ENCODE results near the gene MXD1. TPM values are rescaled to one million over a fixed set of nuclear protein-coding genes. Genes with fewer than 3 reads are reported as not detected.
A peak's percentile ranks its signal among the peaks of the same experiment; 100 is the strongest.

The MXD1 gene
- polyA plus RNA-seq, 1 donor (not counting 4 experiments of a cell fraction or from before 2014, with no cell fraction given): 15.9 TPM

DNA sequence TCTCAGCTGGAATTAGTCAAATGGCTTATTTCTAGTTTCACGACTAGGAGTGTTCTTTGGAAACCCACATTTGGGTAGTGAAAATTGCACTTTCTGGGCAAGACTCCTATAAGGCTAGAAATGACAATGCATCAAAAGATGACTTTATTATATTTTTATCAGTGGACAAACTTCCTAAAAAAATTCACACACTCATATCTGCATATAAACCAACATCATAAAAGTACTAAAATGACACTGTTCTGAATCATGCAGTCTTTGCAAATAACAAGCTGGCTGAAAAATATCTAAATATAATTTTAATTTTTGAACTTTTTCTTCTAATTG is 17.6 kb downstream of the MXD1 start:
- FAIRE-seq: no peak
- no peak for TF ChIP-seq EZH2 (IDR thresholded peaks at IDR 0.05; ENCODE audit: low read length)
- TF ChIP-seq, protein P1, sequence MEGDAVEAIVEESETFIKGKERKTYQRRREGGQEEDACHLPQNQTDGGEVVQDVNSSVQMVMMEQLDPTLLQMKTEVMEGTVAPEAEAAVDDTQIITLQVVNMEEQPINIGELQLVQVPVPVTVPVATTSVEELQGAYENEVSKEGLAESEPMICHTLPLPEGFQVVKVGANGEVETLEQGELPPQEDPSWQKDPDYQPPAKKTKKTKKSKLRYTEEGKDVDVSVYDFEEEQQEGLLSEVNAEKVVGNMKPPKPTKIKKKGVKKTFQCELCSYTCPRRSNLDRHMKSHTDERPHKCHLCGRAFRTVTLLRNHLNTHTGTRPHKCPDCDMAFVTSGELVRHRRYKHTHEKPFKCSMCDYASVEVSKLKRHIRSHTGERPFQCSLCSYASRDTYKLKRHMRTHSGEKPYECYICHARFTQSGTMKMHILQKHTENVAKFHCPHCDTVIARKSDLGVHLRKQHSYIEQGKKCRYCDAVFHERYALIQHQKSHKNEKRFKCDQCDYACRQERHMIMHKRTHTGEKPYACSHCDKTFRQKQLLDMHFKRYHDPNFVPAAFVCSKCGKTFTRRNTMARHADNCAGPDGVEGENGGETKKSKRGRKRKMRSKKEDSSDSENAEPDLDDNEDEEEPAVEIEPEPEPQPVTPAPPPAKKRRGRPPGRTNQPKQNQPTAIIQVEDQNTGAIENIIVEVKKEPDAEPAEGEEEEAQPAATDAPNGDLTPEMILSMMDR (optimal IDR thresholded peaks at IDR 0.05 in 1 of 3, IDR thresholded peaks at IDR 0.05 in 1 of 3, conservative IDR thresholded peaks at IDR 0.05 in 1 of 3; ENCODE audit: extremely low read depth in 1 of 3, insufficient read depth in 2 of 3, low read length in 3 of 3): no peak
- Histone ChIP-seq H3K79me2 (ENCODE audit: control insufficient read depth, insufficient read depth, low read length) (no peaks in the 10 kb centered on the region), H3K9me3 (ENCODE audit: control insufficient read depth, low read depth, low read length) (no peaks in the 10 kb centered on the region), H3K4me3 (ENCODE audit: control insufficient read depth in 2 of 3, extremely low read depth in 1 of 3, insufficient read depth in 2 of 3, low read depth in 1 of 3, low read length in 3 of 3) (no peak overlapping the region), H4K20me1 (ENCODE audit: control insufficient read depth, extremely low read depth, insufficient read depth, low read length) (no peaks in the 10 kb centered on the region), H3K4me2 (ENCODE audit: control insufficient read depth, extremely low read depth, insufficient read depth, low read depth, low read length) (no peak overlapping the region), H3K27me3 (ENCODE audit: control insufficient read depth, extremely low read depth, insufficient read depth, low read length) (no peaks in the 10 kb centered on the region), H3K9me1 (ENCODE audit: control insufficient read depth, extremely low read depth, insufficient read depth, low read length) (no peaks in the 10 kb centered on the region), H3K36me3 (ENCODE audit: control insufficient read depth in 2 of 2, extremely low read depth in 1 of 2, insufficient read depth in 2 of 2, low read length in 2 of 2) (peaks cover 20 to 32% of the 10 kb centered on the region in 2 experiments), H2AFZ (ENCODE audit: control insufficient read depth, low read length) (no peak overlapping the region), H3K9ac (ENCODE audit: control insufficient read depth, extremely low read depth, insufficient read depth, low read length) (no peak overlapping the region), H3K27ac (ENCODE audit: control insufficient read depth, insufficient read depth, low read length) (no peak overlapping the region), H3K4me1 (ENCODE audit: control insufficient read depth, extremely low read depth, insufficient read depth, low read length) (peaks cover 29% of the 10 kb centered on the region)
- dilution Hi-C loops (cut with MboI; ENCODE audit: extremely low pct_ligation_motif_present, low sequenced_read_pairs): loop anchor here (10.0 kb wide), 1 partner anchor 132 kb away; no protein-coding TSS in a partner anchor
- no peak for DNase-seq (ENCODE audit: low read depth, low spot score)

DNA sequence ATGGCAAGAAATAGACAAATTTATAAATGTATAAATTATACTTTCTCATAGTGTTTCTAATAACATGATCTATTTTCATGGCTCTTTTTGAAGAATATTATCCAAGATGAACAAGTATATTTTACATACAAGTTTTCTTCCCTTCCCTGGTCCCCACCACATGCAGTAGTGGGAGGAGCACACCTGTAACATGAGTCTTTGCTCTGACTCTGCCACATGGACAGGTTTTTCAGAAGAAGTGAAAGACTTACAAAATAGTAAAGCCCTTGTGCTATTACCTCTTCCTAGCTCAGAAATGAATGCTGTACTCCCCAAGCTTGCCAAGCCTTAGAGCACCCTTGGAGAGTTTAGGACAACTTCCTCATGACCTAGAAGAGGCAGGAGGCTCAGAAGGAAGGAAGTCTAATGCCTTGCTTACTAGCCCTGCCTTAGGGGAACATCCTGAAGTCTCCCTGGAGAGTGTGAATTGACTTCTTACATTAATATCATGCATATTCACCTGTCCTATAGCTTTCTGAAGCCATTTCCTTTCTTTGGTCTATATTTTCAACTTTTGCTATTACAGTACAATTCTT is 18.4 kb downstream of the MXD1 start:
- peaks cover 23 to 39% of the 10 kb centered on the region in 2 experiments for H3K36me3 ChIP-seq (ENCODE audit: control insufficient read depth in 2 of 2, extremely low read depth in 1 of 2, insufficient read depth in 2 of 2, low read length in 2 of 2)
- FAIRE-seq (peak; percentile 53), DNase-seq (ENCODE audit: low read depth, low spot score) (no peak)
- peak overlapping the region; percentile 49 for H3K9ac ChIP-seq (ENCODE audit: control insufficient read depth, extremely low read depth, insufficient read depth, low read length)
- H3K9me3 ChIP-seq (ENCODE audit: control insufficient read depth, low read depth, low read length): no peaks in the 10 kb centered on the region
- no peak overlapping the region for H2AFZ ChIP-seq (ENCODE audit: control insufficient read depth, low read length)
- no peaks in the 10 kb centered on the region for H4K20me1 ChIP-seq (ENCODE audit: control insufficient read depth, extremely low read depth, insufficient read depth, low read length)
- no peaks in the 10 kb centered on the region for H3K79me2 ChIP-seq (ENCODE audit: control insufficient read depth, insufficient read depth, low read length)
- H3K4me2 ChIP-seq (ENCODE audit: control insufficient read depth, extremely low read depth, insufficient read depth, low read depth, low read length): peak overlapping the region; percentile 79
- H3K4me1 ChIP-seq (ENCODE audit: control insufficient read depth, extremely low read depth, insufficient read depth, low read length): peaks cover 29% of the 10 kb centered on the region
- no peak overlapping the region for H3K4me3 ChIP-seq (ENCODE audit: control insufficient read depth in 2 of 3, extremely low read depth in 1 of 3, insufficient read depth in 2 of 3, low read depth in 1 of 3, low read length in 3 of 3)
- H3K27ac ChIP-seq (ENCODE audit: control insufficient read depth, insufficient read depth, low read length): peak overlapping the region; percentile 84
- TF ChIP-seq, protein P1 (optimal IDR thresholded peaks at IDR 0.05 in 1 of 3, IDR thresholded peaks at IDR 0.05 in 1 of 3, conservative IDR thresholded peaks at IDR 0.05 in 1 of 3; ENCODE audit: extremely low read depth in 1 of 3, insufficient read depth in 2 of 3, low read length in 3 of 3): no peak
- no peak for TF ChIP-seq EZH2 (IDR thresholded peaks at IDR 0.05; ENCODE audit: low read length)
- dilution Hi-C loops (cut with MboI; ENCODE audit: extremely low pct_ligation_motif_present, low sequenced_read_pairs): loop anchor here (10.0 kb wide), 1 partner anchor 131 kb away; no protein-coding TSS in a partner anchor
- H3K9me1 ChIP-seq (ENCODE audit: control insufficient read depth, extremely low read depth, insufficient read depth, low read length): no peaks in the 10 kb centered on the region
- H3K27me3 ChIP-seq (ENCODE audit: control insufficient read depth, extremely low read depth, insufficient read depth, low read length): no peaks in the 10 kb centered on the region

All from keratinocyte (primary cell).